Prostate gland (tissue), 1 donor: ENCODE results near the gene VAV3.

Source experiments
- POLR2A ChIP-seq: fragments of 450-650 bp; IDR thresholded peaks from one replicate; pipeline ENCODE4 v1.6.1; 2016; ENCODE audit warnings: antibody characterized with exemption, mild to moderate bottlenecking
- POLR2AphosphoS5 ChIP-seq: sonication (generic); formaldehyde crosslinking; IDR thresholded peaks from one replicate; pipeline ENCODE4 v1.6.1; 2017; ENCODE audit warnings: antibody characterized with exemption

DNA sequence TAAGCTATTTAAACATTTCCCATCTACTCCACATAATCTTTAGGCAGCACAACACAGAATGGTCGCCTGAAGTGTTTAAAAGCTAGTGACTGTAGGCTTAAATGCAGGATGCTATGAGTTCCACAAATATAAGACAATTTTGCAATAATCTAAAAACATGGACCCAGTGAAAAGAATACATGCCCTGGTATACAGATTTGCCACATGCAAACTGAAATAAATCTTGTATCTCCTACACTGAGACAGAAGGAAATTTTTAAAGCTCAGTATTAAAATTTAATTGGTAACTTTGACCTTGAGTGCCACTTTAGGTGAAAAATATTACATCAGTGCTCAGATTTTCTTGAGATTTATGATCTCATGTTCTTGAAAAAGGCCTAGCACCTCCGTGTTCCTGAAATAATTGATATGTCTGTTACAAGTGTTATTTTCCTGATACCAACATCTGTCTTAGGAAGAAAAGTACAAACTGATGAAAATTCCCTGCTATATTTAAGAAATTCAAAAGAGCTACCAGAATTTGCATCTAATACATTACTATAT, 285.5 kb downstream of the VAV3 start:
- TF ChIP-seq POLR2A (no peak), POLR2AphosphoS5 (no peak)
